Measurements from ENCODE around the gene PTPRE. TPM values are rescaled to one million over a fixed set of nuclear protein-coding genes. Genes with fewer than 3 reads are reported as not detected.
A peak's percentile ranks its signal among the peaks of the same experiment; 100 is the strongest.

The PTPRE gene
- total RNA-seq, 1 experiment from 2014 or later = 0.70 TPM

GRCh38 chr10:127982601-127983000, 75.7 kb downstream of the PTPRE start:
- no peak overlapping the region for H3T11ph ChIP-seq (ENCODE audit: low read length)
- no peak overlapping the region for H2BK12ac ChIP-seq (ENCODE audit: insufficient read length, low read depth, low read length)
- H4K20me1 ChIP-seq (ENCODE audit: control insufficient read depth, insufficient read depth, insufficient read length) = no peaks in the 10 kb centered on the region
- H4K8ac ChIP-seq (replicated peaks; ENCODE audit: insufficient read length, low read depth, low read length) = no peak overlapping the region
- H2BK15ac ChIP-seq (ENCODE audit: low read depth, low read length) = no peak overlapping the region
- no peak overlapping the region for H3K18ac ChIP-seq (ENCODE audit: insufficient read length, low read depth, low read length)
- H3K27ac ChIP-seq (ENCODE audit: insufficient read length, low read depth, low read length) = no peak overlapping the region
- H3K4me1 Mint-ChIP-seq = peaks cover under 1 to 2% of the 10 kb centered on the region in 2 experiments; a peak in 3 of 4 replicates
- H3K27me3 ChIP-seq (ENCODE audit: insufficient read depth, low read length) = no peaks in the 10 kb centered on the region
- no peak overlapping the region for H2BK20ac ChIP-seq (ENCODE audit: low read depth, low read length, poor library complexity, severe bottlenecking)
- no peak overlapping the region for H4K5ac ChIP-seq (ENCODE audit: insufficient read length, low read depth, low read length)
- H3K4me1 ChIP-seq (ENCODE audit: insufficient read depth, low read length) = no peaks in the 10 kb centered on the region
- H4K91ac ChIP-seq (ENCODE audit: insufficient read length, low read depth, low read length) = no peak overlapping the region
- peak; percentile 12 for DNase-seq
- no peak overlapping the region for H3K4me3 Mint-ChIP-seq
- H3K27ac Mint-ChIP-seq = no peak overlapping the region
- H3K14ac ChIP-seq (ENCODE audit: insufficient read depth, low read length) = no peak overlapping the region
- no peak overlapping the region for H2BK120ac ChIP-seq (ENCODE audit: low read depth, low read length, poor library complexity, severe bottlenecking)
- H3K79me2 ChIP-seq (ENCODE audit: insufficient read depth, low read length) = no peaks in the 10 kb centered on the region
- WGBS (ENCODE audit: extremely low coverage, insufficient read length, low lambda C conversion rate) = no CpG with 5 or more reads among the region's 10 CpGs
- 0 out of 7 replicates have a peak, but pooled peaks cover 0 to 1% (median 0%) of the 10 kb centered on the region in 3 experiments for H3K36me3 Mint-ChIP-seq (ENCODE audit: insufficient read depth in 1 of 3, low read depth in 3 of 3)
- no peak overlapping the region for H3K4me2 ChIP-seq (ENCODE audit: insufficient read depth, insufficient read length, low read length)
- H2BK5ac ChIP-seq (ENCODE audit: insufficient read length, low read length) = no peak overlapping the region
- TF ChIP-seq CTCF (conservative IDR thresholded peaks at IDR 0.05) = no peak
- H3K23ac ChIP-seq (ENCODE audit: insufficient read length, low read depth, low read length) = no peak overlapping the region
- H3K79me1 ChIP-seq (ENCODE audit: insufficient read depth, low read depth, low read length, poor library complexity, severe bottlenecking) = no peaks in the 10 kb centered on the region
- H2AK5ac ChIP-seq (ENCODE audit: insufficient read length, low read length) = no peak overlapping the region
- peaks cover 5% of the 10 kb centered on the region for H3K9me3 ChIP-seq (ENCODE audit: control insufficient read depth, low read depth, low read length)
- H2AFZ ChIP-seq (ENCODE audit: low read length) = no peak overlapping the region
- H3K27me3 Mint-ChIP-seq (ENCODE audit: low read depth) = peaks cover 1% of the 10 kb centered on the region; the same call in 1 of the 2 replicates
- H3K9ac ChIP-seq (ENCODE audit: extremely low read depth, insufficient read length, low read length) = no peak overlapping the region
- no peaks in the 10 kb centered on the region for H3K23me2 ChIP-seq (ENCODE audit: insufficient read length, low read depth, low read length, poor library complexity, severe bottlenecking)
- H3K56ac ChIP-seq (ENCODE audit: insufficient read length, low read depth, low read length) = no peak overlapping the region
- peaks cover 8 to 10% of the 10 kb centered on the region in 2 experiments; a peak in 4 of 5 replicates for H3K9me3 Mint-ChIP-seq
- no peak overlapping the region for H3K4ac ChIP-seq (ENCODE audit: low read depth, low read length)

Data from H9 (cell line).